Colonic mucosa (tissue), 4 donors: ENCODE results near the gene CRAMP1. TPM values are rescaled to one million over a fixed set of nuclear protein-coding genes. Genes with fewer than 3 reads are reported as not detected.

ENCODE experiments used
- DNase-seq: peaks from one replicate; pipeline ENCODE4 v3.0.0-alpha.2; 2020
- H3K27ac ChIP-seq: fragments of 200-600 bp; one replicate; pipeline ENCODE4 v1.8.0; 2021
- H3K27me3 ChIP-seq: fragments of 200-600 bp; one replicate; pipeline ENCODE4 v1.8.0; 2021
- H3K36me3 ChIP-seq: fragments of 200-600 bp; one replicate; pipeline ENCODE4 v1.8.0; 2021
- H3K4me1 ChIP-seq: fragments of 200-600 bp; one replicate; pipeline ENCODE4 v1.8.0; 2021; ENCODE audit warnings: mild to moderate bottlenecking
- H3K4me3 ChIP-seq: fragments of 200-600 bp; one replicate; pipeline ENCODE4 v1.8.0; 2021
- H3K9ac ChIP-seq, 2 donors: one replicate each; pipeline ENCODE4 v1.7.0; 2013; ENCODE audit warnings: control low read depth in 2 of 2, low read depth in 2 of 2, low read length in 2 of 2
- H3K9me3 ChIP-seq: fragments of 200-600 bp; one replicate; pipeline ENCODE4 v1.8.0; 2021
- intact Hi-C: fragments of 100-400 bp; cut with DNase I; formaldehyde crosslinking; loops from one replicate; pipeline ENCODE4 v1.14.1; 2022
- total RNA-seq, 2 donors: library from RNA; stranded (reverse); fragmentation: NEBNext Ultra II Directional in 1 of 2; extraction: Animal tissue kit (Norgen Biotek cat#: 25700) in 1 of 2; gene quantifications; one replicate each; pipeline ENCODE4 v1.2.1, GENCODE V29; 2021
- TF ChIP-seq, protein P1 (sequence below): fragments of 200-600 bp; IDR thresholded peaks from one replicate; pipeline ENCODE4 v1.8.0; 2022; ENCODE audit warnings: antibody characterized with exemption, mild to moderate bottlenecking
- donor health status: healthy.
- donor health status: DM: no; HTN: no; CAD: no.
- donor health status: DM: no; HTN: no; CAD: no.

The CRAMP1 gene
- total RNA-seq, 2 donors from 2014 or later, result 13.6 to 17.1 TPM

DNA sequence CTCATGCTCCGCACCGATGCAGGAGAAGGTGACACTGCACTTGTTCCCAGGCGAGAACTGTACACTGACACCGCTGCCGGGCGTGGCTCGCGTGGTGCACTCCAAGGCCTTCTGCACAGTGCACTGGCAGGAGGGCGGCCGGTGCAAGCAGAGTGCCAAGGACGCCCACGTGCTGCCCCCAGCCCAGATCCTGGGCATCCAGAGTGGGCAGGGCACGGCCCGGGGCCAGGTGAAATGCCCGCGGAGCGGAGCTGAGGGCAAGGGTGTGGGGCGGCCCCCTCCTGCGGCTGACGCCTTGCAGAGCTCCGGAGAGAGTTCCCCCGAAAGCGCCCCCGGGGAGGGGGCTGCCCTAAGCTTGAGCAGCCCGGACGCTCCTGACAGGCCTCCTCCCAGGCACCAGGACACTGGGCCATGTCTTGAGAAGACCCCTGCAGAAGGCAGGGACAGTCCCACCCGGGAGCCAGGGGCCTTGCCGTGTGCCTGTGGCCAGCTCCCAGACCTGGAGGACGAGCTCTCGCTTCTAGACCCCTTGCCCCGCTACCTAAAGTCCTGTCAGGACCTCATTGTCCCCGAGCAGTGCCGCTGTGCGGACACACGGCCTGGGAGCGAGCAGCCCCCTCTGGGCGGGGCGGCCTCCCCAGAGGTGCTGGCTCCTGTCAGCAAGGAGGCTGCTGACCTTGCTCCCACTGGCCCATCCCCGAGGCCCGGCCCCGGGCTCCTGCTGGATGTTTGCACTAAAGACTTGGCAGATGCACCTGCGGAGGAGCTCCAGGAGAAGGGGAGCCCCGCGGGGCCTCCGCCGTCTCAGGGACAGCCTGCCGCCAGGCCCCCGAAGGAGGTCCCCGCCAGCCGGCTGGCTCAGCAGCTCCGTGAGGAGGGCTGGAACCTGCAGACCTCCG is 44.0 kb downstream of the CRAMP1 start:
- DNase-seq, result no peak
- TF ChIP-seq, protein P1, sequence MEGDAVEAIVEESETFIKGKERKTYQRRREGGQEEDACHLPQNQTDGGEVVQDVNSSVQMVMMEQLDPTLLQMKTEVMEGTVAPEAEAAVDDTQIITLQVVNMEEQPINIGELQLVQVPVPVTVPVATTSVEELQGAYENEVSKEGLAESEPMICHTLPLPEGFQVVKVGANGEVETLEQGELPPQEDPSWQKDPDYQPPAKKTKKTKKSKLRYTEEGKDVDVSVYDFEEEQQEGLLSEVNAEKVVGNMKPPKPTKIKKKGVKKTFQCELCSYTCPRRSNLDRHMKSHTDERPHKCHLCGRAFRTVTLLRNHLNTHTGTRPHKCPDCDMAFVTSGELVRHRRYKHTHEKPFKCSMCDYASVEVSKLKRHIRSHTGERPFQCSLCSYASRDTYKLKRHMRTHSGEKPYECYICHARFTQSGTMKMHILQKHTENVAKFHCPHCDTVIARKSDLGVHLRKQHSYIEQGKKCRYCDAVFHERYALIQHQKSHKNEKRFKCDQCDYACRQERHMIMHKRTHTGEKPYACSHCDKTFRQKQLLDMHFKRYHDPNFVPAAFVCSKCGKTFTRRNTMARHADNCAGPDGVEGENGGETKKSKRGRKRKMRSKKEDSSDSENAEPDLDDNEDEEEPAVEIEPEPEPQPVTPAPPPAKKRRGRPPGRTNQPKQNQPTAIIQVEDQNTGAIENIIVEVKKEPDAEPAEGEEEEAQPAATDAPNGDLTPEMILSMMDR, result no peak
- Histone ChIP-seq H3K9ac (no peak overlapping the region), H3K27me3 (no peaks in the 10 kb centered on the region), H3K4me3 (no peak overlapping the region), H3K36me3 (peaks cover 10% of the 10 kb centered on the region), H3K4me1 (no peaks in the 10 kb centered on the region), H3K27ac (no peak overlapping the region), H3K9me3 (no peaks in the 10 kb centered on the region)
- intact Hi-C loops, result no loop called here

GRCh38 chr16:1656808-1657617 is 44.9 kb downstream of the CRAMP1 start:
- Histone ChIP-seq H3K27ac (no peak overlapping the region), H3K27me3 (no peaks in the 10 kb centered on the region), H3K4me3 (no peak overlapping the region), H3K9ac (no peak overlapping the region), H3K36me3 (peaks cover 10% of the 10 kb centered on the region), H3K9me3 (no peaks in the 10 kb centered on the region), H3K4me1 (no peaks in the 10 kb centered on the region)
- TF ChIP-seq, protein P1, result no peak
- intact Hi-C loops, result no loop called here
- DNase-seq, result no peak

DNA sequence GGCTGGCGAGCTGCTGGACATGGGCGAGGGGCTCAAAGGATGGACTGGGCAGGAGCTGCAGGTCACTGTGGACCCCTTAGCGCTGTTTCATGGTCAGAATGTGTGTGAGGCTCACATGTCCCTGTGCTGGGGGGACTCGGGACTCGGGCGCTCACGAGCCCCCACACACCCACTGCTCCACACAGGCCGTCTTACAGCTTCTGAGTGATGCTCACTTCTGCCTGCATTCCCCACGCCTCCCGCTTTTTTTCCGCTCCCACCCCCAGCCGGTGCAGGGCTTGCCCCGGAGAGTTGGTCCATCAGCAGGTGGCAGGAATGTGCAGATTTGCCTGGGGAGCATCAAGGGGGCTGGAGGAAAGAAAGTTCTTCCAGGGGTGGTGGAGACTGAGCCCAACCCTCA is 45.7 kb downstream of the CRAMP1 start:
- Histone ChIP-seq H3K27me3 (no peaks in the 10 kb centered on the region), H3K36me3 (peaks cover 14% of the 10 kb centered on the region), H3K4me1 (no peaks in the 10 kb centered on the region), H3K9me3 (no peaks in the 10 kb centered on the region), H3K9ac (no peak overlapping the region), H3K27ac (no peak overlapping the region), H3K4me3 (no peak overlapping the region)
- TF ChIP-seq, protein P1, result no peak
- intact Hi-C loops, result no loop called here
- DNase-seq, result no peak

DNA sequence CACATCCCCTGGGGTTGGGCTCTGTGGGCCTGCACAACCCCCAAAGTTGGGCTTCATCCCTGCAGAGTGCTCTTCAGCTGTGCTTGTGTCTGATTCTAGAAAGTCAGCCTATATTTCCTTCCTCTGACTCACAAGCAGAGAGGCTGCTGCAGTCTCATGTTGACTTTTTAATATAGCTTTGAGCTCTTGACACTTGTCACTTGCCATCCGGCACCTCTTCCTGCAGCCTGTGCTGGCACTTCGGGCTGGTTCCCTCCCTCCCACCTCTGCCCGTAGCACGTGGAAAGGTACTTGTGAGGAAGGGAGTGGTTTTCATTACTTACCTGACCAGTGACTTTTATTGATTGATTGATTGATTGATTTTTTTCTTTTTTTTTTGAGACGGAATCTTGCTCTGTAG is 46.9 kb downstream of the CRAMP1 start:
- TF ChIP-seq, protein P1, result no peak
- H3K9me3 ChIP-seq, result no peaks in the 10 kb centered on the region
- H3K27me3 ChIP-seq, result no peaks in the 10 kb centered on the region
- H3K9ac ChIP-seq, result no peak overlapping the region
- no peak for DNase-seq
- intact Hi-C loops, result no loop called here
- H3K4me3 ChIP-seq, result no peak overlapping the region
- no peak overlapping the region for H3K27ac ChIP-seq
- no peaks in the 10 kb centered on the region for H3K4me1 ChIP-seq
- peaks cover 22% of the 10 kb centered on the region for H3K36me3 ChIP-seq

- Histone ChIP-seq H3K4me3 (no peak overlapping the region), H3K4me1 (no peaks in the 10 kb centered on the region), H3K36me3 (peaks cover 17% of the 10 kb centered on the region), H3K27ac (no peak overlapping the region), H3K9me3 (no peaks in the 10 kb centered on the region), H3K27me3 (no peaks in the 10 kb centered on the region), H3K9ac (no peak overlapping the region)
- intact Hi-C loops, result no loop called here
- no peak for DNase-seq
- TF ChIP-seq, protein P1, result no peak
These were observed 49.7 kb downstream of the CRAMP1 start for GRCh38 chr16:1661826-1662225.
